Naive B cell (primary cell): Measurements from ENCODE around the gene CYP4F2. TPM values are rescaled to one million over a fixed set of nuclear protein-coding genes. Genes with fewer than 3 reads are reported as not detected.
"Not testable (repeated sequence)": the region's sequence is repeated elsewhere in the genome, so short reads cannot be mapped to it uniquely, and the experiment has no call there.

ENCODE experiments used
- ATAC-seq, 2 donors: fragments of 150-1000 bp; cut with Tn5 transposase; 2 replicates each; pipeline ENCODE4 v1.10.0; 2021; ENCODE audit warnings: low read depth in 2 of 2, mild to moderate bottlenecking in 2 of 2, moderate library complexity in 2 of 2
- DNase-seq: peaks from one replicate; pipeline ENCODE4 v3.0.0; 2022
- H3K27ac Mint-ChIP-seq, 6 donors: one replicate each; pipeline ENCODE4 v1.8.0; 2020 to 2022; ENCODE audit warnings: mild to moderate bottlenecking in 6 of 6, mixed read lengths in 6 of 6, moderate library complexity in 5 of 6, inconsistent platforms in 2 of 6
- H3K27me3 Mint-ChIP-seq, 3 donors: one replicate each; pipeline ENCODE4 v1.8.0; 2021 to 2022; ENCODE audit warnings: mixed read lengths in 3 of 3, mild to moderate bottlenecking in 1 of 3
- H3K36me3 Mint-ChIP-seq, 2 donors: one replicate each; pipeline ENCODE4 v1.8.0; 2020 to 2022; ENCODE audit warnings: mixed read lengths in 2 of 2, inconsistent platforms in 1 of 2, mild to moderate bottlenecking in 1 of 2
- H3K4me1 Mint-ChIP-seq, 3 donors: one replicate each; pipeline ENCODE4 v1.8.0; 2020 to 2022; ENCODE audit warnings: mixed read lengths in 3 of 3, inconsistent platforms in 1 of 3, mild to moderate bottlenecking in 1 of 3, moderate library complexity in 1 of 3
- H3K4me3 Mint-ChIP-seq, 8 donors: one replicate each; pipeline ENCODE4 v1.8.0; 2020 to 2022; ENCODE audit warnings: mild to moderate bottlenecking in 8 of 8, mixed read lengths in 8 of 8, moderate library complexity in 8 of 8, inconsistent platforms in 2 of 8
- H3K9me3 Mint-ChIP-seq, 7 donors: one replicate each; pipeline ENCODE4 v1.8.0; 2020 to 2022; ENCODE audit warnings: mixed read lengths in 7 of 7, mild to moderate bottlenecking in 5 of 7, inconsistent platforms in 2 of 7, moderate library complexity in 1 of 7
- polyA plus RNA-seq, 6 donors: library from polyadenylated mRNA; unstranded; fragments of 300-500 nt; fragmentation: Illumina TruSeq; gene quantifications; one replicate each; pipeline ENCODE4 v1.2.3, GENCODE V29; 2021; ENCODE audit warnings: low read depth in 6 of 6

CYP4F2 gene
- polyA plus RNA-seq, 6 donors from 2014 or later: not detected

GRCh38 chr19:15919243-15919642 is 21.4 kb upstream of the CYP4F2 start:
- peaks cover 5 to 7% (median 5%) of the 10 kb centered on the region in 3 donors for H3K4me1 Mint-ChIP-seq
- DNase-seq (no peak), ATAC-seq (no peak)
- peaks cover 62 to 77% (median 75%) of the 10 kb centered on the region in 3 donors for H3K27me3 Mint-ChIP-seq
- H3K27ac Mint-ChIP-seq: no peak overlapping the region
- H3K36me3 Mint-ChIP-seq: no peaks in the 10 kb centered on the region
- peaks cover 0 to 18% (median 7%) of the 10 kb centered on the region in 7 donors for H3K9me3 Mint-ChIP-seq
- no peak overlapping the region for H3K4me3 Mint-ChIP-seq

- H3K27me3 Mint-ChIP-seq: peaks cover 58 to 75% (median 74%) of the 10 kb centered on the region in 3 donors
Measured at GRCh38 chr19:15915109-15915508, 17.2 kb upstream of the CYP4F2 start.

GRCh38 chr19:15913830-15914229 is 16.0 kb upstream of the CYP4F2 start:
- Mint-ChIP-seq H3K27me3 (peaks cover 57 to 72% (median 64%) of the 10 kb centered on the region in 3 donors), H3K4me1 (peaks cover 5 to 12% (median 6%) of the 10 kb centered on the region in 3 donors), H3K4me3 (no peak overlapping the region), H3K9me3 (peaks cover 0 to 21% (median 13%) of the 10 kb centered on the region in 7 donors), H3K36me3 (no peaks in the 10 kb centered on the region), H3K27ac (no peak overlapping the region)
- DNase-seq: no peak
- ATAC-seq: no peak

More at GRCh38 chr19:15915109-15915508, 17.2 kb upstream of the CYP4F2 start:
- DNase-seq (no peak), ATAC-seq (no peak)
- Mint-ChIP-seq H3K27ac (no peak overlapping the region), H3K4me1 (peaks cover 5 to 12% (median 6%) of the 10 kb centered on the region in 3 donors), H3K4me3 (no peak overlapping the region), H3K36me3 (no peaks in the 10 kb centered on the region), H3K9me3 (peaks cover 0 to 21% (median 9%) of the 10 kb centered on the region in 7 donors)

- DNase-seq (no peak), ATAC-seq (no peak)
- Mint-ChIP-seq H3K4me3 (no peak overlapping the region), H3K27ac (no peak overlapping the region), H3K4me1 (peaks cover 5 to 12% (median 6%) of the 10 kb centered on the region in 3 donors), H3K36me3 (no peaks in the 10 kb centered on the region), H3K27me3 (peaks cover 57 to 72% (median 59%) of the 10 kb centered on the region in 3 donors), H3K9me3 (peaks cover 0 to 21% (median 13%) of the 10 kb centered on the region in 7 donors)
Measured at GRCh38 chr19:15913384-15913783, 15.5 kb upstream of the CYP4F2 start.

GRCh38 chr19:15911599-15912235 is 13.8 kb upstream of the CYP4F2 start:
- Mint-ChIP-seq H3K27ac (peak overlapping the region in 1 of 6 donors; percentile 4), H3K4me1 (peaks cover 0 to 5% (median 1%) of the 10 kb centered on the region in 3 donors), H3K9me3 (peaks cover 0 to 26% (median 16%) of the 10 kb centered on the region in 7 donors), H3K36me3 (no peaks in the 10 kb centered on the region), H3K27me3 (peaks cover 50 to 71% (median 58%) of the 10 kb centered on the region in 3 donors), H3K4me3 (peak overlapping the region in 1 of 8 donors; percentile 76)
- DNase-seq (no peak), ATAC-seq (no peak)

- no peak overlapping the region for H3K27ac Mint-ChIP-seq
- H3K4me1 Mint-ChIP-seq: peaks cover 0 to 6% (median 0%) of the 10 kb centered on the region in 3 donors
- peaks cover 0 to 8% of the 10 kb centered on the region in 2 donors for H3K36me3 Mint-ChIP-seq
- no peak for DNase-seq
- H3K9me3 Mint-ChIP-seq: peaks cover 0 to 39% (median 9%) of the 10 kb centered on the region in 7 donors
- no peak overlapping the region for H3K4me3 Mint-ChIP-seq
- H3K27me3 Mint-ChIP-seq: peaks cover 45 to 77% (median 62%) of the 10 kb centered on the region in 3 donors
- no peak for ATAC-seq
Measured at GRCh38 chr19:15905026-15905425, 7.2 kb upstream of the CYP4F2 start.

- not testable (repeated sequence) for H3K4me1 Mint-ChIP-seq, H3K4me3 Mint-ChIP-seq, H3K36me3 Mint-ChIP-seq, ATAC-seq, DNase-seq
- Mint-ChIP-seq H3K27me3 (peaks cover 51 to 75% (median 61%) of the 10 kb centered on the region in 3 donors), H3K27ac (peak overlapping the region in 1 of 6 donors; percentile 6), H3K9me3 (peaks cover 0 to 39% (median 9%) of the 10 kb centered on the region in 7 donors)
Measured at GRCh38 chr19:15902898-15903297, 5.0 kb upstream of the CYP4F2 start.

- no peak overlapping the region for H3K4me3 Mint-ChIP-seq
- ATAC-seq (no peak), DNase-seq (no peak)
- H3K4me1 Mint-ChIP-seq: peaks cover 0 to 7% (median 0%) of the 10 kb centered on the region in 3 donors
- peaks cover 49 to 77% (median 58%) of the 10 kb centered on the region in 3 donors for H3K27me3 Mint-ChIP-seq
- H3K27ac Mint-ChIP-seq: no peak overlapping the region
- peaks cover 0 to 35% (median 7%) of the 10 kb centered on the region in 7 donors for H3K9me3 Mint-ChIP-seq
- H3K36me3 Mint-ChIP-seq: peaks cover 0 to 8% of the 10 kb centered on the region in 2 donors
Measured at GRCh38 chr19:15902254-15902653, 4.4 kb upstream of the CYP4F2 start.

- Mint-ChIP-seq H3K27ac (no peak overlapping the region), H3K27me3 (peaks cover 49 to 80% (median 58%) of the 10 kb centered on the region in 3 donors), H3K4me3 (peak overlapping the region in 3 of 8 donors; percentile 39 to 73 (median 62)), H3K9me3 (peaks cover 0 to 25% (median 6%) of the 10 kb centered on the region in 7 donors), H3K4me1 (peaks cover 0 to 7% (median 0%) of the 10 kb centered on the region in 3 donors), H3K36me3 (peaks cover 0 to 8% of the 10 kb centered on the region in 2 donors)
- ATAC-seq: no peak
- DNase-seq: no peak
Measured at GRCh38 chr19:15900504-15900903, 2.6 kb upstream of the CYP4F2 start.

GRCh38 chr19:15900032-15900431 is 2.2 kb upstream of the CYP4F2 start:
- peak overlapping the region in 3 of 8 donors; percentile 39 to 73 (median 62) for H3K4me3 Mint-ChIP-seq
- H3K9me3 Mint-ChIP-seq: peaks cover 0 to 23% (median 5%) of the 10 kb centered on the region in 7 donors
- DNase-seq, H3K36me3 Mint-ChIP-seq, H3K4me1 Mint-ChIP-seq, H3K27ac Mint-ChIP-seq, ATAC-seq: not testable (repeated sequence)
- peaks cover 49 to 75% (median 57%) of the 10 kb centered on the region in 3 donors for H3K27me3 Mint-ChIP-seq

GRCh38 chr19:15899561-15899960 is 1.7 kb upstream of the CYP4F2 start:
- Mint-ChIP-seq H3K27me3 (peaks cover 47 to 71% (median 52%) of the 10 kb centered on the region in 3 donors), H3K9me3 (peaks cover 0 to 18% (median 5%) of the 10 kb centered on the region in 7 donors)
- H3K27ac Mint-ChIP-seq, DNase-seq, H3K4me3 Mint-ChIP-seq, H3K36me3 Mint-ChIP-seq, ATAC-seq, H3K4me1 Mint-ChIP-seq: not testable (repeated sequence)

GRCh38 chr19:15897026-15897737 is 692 bp downstream of the CYP4F2 start:
- peaks cover 45 to 49% (median 48%) of the 10 kb centered on the region in 3 donors for H3K27me3 Mint-ChIP-seq
- peaks cover 0 to 5% of the 10 kb centered on the region in 2 donors for H3K36me3 Mint-ChIP-seq
- H3K27ac Mint-ChIP-seq: no peak overlapping the region
- no peak overlapping the region for H3K4me3 Mint-ChIP-seq
- DNase-seq (no peak), ATAC-seq (no peak)
- peaks cover 0 to 7% (median 0%) of the 10 kb centered on the region in 3 donors for H3K4me1 Mint-ChIP-seq
- H3K9me3 Mint-ChIP-seq: peaks cover 0 to 6% (median 0%) of the 10 kb centered on the region in 7 donors

GRCh38 chr19:15895876-15896430 is 1.9 kb downstream of the CYP4F2 start:
- peaks cover 0 to 7% (median 0%) of the 10 kb centered on the region in 3 donors for H3K4me1 Mint-ChIP-seq
- no peak for ATAC-seq

More at GRCh38 chr19:15895876-15896430, 1.9 kb downstream of the CYP4F2 start:
- Mint-ChIP-seq H3K27ac (no peak overlapping the region), H3K9me3 (peaks cover 0 to 6% (median 0%) of the 10 kb centered on the region in 7 donors), H3K36me3 (peaks cover 0 to 5% of the 10 kb centered on the region in 2 donors), H3K4me3 (peak overlapping the region in 1 of 8 donors; percentile 16), H3K27me3 (peaks cover 35 to 38% (median 37%) of the 10 kb centered on the region in 3 donors)
- no peak for DNase-seq
